Right forelimb (tissue), 1 donor: Measurements from ENCODE around the gene SLC25A14.
"Not testable (repeated sequence)": the region's sequence is repeated elsewhere in the genome, so short reads cannot be mapped to it uniquely, and the experiment has no call there.

ENCODE experiments used
- DNase-seq: peaks from one replicate; pipeline ENCODE4 v3.0.0-alpha.2; 2018

Gene SLC25A14, protein sequence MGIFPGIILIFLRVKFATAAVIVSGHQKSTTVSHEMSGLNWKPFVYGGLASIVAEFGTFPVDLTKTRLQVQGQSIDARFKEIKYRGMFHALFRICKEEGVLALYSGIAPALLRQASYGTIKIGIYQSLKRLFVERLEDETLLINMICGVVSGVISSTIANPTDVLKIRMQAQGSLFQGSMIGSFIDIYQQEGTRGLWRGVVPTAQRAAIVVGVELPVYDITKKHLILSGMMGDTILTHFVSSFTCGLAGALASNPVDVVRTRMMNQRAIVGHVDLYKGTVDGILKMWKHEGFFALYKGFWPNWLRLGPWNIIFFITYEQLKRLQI

DNA sequence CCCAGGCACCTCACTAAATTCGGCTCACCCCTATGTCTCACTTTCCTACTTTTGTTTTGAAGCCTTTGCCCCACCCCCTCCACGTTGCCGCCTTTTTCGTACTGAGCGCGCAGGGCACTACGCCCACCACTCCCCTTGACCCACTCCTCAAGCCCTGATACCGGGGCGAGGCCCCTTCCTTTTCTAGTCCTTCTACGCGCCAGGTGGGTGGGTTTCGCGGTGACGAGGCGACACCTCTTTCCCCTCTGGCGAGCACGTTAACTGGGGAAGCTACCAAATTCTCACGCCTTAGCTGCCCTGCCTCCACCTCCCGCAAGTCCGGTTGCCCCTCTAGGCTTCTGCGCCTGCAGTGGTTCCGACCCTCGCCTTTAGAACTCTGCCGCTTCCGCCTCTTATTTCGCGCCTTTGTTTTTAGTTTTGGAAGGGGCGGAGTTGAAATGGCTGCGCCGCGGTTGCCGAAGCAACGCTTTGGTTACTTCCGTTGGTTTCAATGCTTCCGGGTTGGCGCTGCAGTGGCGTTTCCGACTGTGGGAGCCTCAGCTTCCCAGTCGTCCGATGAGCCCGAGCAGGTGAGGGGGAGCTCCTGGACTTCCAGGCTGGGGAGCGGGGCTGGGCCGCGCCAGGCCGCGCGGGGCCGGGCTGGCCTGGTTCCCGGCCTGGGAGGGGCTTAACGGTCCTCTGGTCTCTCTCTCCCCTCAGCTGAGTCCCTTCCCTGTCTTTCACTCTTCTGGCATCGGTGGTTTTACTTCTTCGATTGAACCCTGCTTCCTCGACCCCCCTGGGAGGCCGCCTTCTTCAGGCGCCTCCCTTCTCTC is at the start of gene SLC25A14:
TSS of gene SLC25A14 (plus strand) at position 512 of the 815 bp plus-strand sequence. CDS start 360 bp downstream, outside the sequence.
- peak; percentile 85 for DNase-seq

DNA sequence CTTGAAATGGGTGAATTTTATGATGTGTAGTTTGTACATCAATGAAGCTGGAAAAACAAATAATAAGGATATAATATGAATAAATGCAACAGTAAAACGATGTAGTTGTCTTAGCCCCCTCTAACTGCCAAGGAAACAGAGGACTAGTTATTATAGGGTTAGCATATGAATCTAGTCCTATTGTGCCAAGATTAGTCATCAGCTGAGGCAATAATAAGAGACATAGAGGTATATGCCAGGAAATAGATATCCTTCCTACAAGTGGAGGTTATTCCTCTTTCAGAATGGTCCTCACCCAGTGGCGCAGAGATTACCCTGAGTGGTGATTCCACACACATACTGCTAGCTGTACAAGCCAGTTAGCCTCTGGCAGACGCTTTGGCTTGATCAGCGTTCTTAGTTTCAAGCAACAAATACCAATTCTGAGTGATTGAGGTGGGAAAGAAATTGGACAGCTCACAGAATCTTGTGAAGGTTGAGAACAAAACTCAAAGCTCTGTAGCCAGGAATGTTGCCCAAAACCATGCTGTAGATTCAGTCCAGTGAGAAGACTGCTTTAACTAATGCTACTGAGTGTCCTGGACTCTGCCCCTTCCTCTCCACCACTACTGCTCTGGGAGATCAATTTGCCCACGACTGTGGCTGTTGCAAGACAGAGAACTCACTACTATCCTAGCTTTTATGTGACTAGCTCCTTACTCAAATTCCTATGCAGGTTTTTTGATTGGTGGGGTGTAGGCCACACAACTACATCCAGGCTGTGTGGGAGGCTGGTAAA is 44.0 kb upstream of the SLC25A14 start:
- no peak for DNase-seq

DNA sequence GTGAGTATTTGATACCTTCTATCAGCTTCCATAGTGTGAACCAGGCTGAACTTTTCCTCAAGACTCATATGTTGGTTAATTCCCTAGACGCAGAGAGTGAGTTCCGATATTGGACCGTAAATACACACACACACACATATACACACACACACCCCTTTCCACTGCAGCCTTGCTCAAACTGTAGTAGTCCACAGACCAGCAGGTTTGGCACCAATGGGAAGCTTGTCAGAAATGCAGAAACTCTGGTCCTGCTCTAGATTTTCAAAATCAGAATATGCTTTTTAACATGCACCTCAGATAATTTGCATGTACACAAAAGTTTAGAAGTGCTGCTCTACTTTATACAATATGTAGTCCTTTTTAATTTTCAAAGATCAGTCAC is 43.4 kb upstream of the SLC25A14 start:
- DNase-seq: no peak

DNA sequence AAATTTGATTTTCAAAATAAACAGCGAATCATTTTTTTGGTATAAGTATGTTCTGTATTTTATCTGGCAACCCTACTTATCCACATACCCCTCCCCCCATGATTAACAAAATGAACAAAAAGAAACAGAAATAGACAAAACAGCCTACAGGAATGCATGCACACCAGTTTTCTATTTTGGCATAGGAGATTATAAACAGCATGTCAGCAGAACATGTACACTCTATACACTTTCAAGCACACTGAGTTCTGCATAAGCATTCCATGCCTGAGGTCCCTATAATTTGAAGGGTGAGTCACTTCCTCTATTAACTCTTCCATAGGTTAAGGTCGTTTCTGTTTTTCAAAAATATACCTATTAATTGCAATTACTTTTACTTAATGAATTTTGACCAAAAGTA is 43.0 kb upstream of the SLC25A14 start:
- no peak for DNase-seq

DNA sequence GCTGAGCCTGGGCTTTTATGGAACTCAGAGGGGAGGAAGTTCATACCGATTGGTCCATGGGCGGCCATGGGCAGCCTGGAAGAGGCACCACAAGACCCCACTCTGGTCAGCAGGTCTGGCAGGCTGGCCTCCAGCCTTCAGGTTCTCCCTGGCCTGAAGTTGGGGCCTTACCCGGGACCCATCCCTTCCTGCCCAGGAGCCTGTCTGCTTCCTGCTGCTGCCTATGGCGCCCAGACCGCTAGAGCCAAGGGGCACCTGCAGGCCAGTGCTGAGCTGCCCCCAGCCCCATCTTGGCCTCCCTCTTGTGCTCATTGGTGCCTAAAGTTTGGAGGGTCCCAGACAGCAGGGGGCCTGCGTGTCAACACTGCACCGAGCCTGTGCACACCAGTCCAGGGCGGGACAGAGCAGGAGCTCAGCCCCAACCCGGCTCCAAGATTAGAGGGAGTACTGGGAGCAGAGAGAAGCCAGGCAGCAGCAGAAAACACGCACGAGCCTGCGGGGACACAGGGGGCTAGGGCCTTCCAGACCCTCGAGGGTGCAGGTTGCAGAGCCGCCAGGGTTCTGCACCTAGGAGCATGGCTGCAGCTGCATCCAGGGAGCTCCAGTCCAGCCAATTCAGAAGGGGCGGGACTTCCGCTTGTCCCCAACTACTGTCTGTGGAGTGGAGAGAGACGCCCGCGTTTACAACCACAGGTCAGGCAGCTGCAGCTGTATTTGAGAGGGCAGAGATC is 40.3 kb upstream of the SLC25A14 start:
- no peak for DNase-seq

DNA sequence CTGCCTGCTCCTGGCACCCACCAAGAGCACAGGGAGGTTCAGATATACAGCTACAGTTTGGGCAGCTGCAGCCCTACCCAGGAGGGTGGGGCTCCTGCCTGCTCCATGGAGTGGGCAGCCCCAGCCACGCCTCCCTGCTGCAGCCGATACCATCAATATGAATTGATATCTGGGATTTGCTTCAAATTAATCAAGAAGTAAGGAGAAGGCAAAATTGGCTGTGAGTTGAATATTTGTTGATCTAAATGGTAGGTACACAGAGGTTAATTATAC is 39.8 kb upstream of the SLC25A14 start:
- no peak for DNase-seq

DNA sequence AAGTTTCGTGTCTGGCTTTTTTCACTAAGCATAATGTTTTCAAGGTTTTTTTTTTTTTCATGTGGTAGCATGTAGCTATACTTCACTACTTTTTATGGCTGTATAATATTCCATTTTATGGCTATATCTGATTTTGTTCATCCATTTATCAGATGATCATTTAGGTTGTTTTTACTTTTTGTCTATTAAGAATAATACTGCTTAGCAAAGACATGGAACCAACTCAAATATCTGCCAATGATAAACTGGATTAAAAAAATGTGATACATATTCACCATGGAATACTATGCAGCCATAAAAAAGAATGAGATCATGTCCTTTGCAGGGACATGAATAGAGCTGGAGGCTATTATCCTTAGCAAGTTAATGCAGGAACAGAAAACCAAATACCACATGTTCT is 38.3 kb upstream of the SLC25A14 start:
- DNase-seq: no peak

DNA sequence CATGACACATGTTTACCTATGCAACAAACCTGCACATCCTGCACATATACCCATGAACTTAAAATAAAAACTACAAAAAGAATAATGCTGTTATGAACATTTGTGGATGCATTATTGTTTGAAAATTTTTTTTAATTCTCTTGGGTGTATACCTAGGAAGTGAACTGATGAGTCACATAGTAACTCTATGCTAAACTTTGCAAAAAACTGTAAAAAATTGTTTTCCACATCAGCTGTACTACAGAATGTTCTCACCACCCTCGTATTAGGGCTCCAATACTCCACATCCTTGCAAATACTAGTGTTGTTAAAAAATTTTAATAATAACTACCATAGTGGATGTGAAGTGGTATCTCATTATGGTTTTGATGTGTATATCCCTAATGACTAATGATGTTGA is 37.7 kb upstream of the SLC25A14 start:
- no peak for DNase-seq

DNA sequence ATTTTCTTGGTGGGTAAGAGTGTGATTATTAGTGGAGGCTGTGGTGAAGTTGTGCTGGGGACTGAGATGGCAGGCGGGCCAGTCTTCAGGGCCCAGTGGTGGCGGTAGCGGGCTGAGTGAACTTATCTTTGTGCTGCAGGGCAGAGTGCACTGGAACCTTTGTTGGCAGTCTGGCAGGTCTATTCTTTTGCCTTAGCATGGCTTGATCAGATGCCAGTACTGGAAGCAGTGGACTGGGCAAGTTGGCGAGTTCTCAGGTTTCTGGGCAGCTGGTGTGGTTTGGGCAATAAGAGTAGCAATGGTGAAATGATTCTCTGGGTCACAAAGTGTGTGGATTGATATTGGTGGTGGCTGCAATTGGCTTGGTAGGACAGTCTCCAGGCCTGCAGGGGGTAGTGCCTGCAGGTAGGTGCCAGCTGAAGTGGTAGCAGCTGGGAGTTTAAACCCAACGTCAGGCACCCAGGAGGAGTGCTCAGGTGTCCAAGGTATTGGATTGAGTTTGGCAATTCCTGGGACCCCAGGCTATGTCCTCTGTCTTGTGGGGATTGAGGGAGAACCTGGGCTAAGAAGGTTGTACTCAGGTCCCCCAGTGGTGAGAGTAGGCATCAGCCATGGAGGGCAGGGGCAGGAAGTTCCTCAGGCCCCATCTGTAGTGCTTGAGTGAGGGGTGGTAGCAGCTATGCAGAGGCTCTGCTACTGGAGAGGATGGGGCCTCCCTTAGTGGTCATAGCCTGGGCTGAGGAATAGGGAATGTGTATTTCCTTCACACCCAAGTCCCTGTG is 34.9 kb upstream of the SLC25A14 start:
- DNase-seq: no peak

DNA sequence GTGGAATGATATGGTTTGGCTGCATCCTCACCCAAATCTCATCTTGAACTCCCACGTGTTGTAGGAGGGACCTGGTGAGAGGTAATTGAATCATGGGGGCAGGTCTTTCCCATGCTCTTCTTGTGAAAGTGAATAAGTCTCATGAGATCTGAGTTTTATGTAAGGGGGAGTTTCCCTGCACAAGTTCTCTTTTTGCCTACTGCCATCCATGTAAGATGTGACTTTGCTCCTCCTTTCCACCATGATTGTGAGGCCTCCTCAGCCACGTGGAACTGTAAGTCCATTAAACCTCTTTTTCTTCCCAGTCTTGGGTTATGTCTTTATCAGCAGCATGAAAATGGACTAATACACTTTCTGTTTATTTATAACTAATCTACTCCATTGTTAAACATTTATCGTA is 19.8 kb upstream of the SLC25A14 start:
- not testable (repeated sequence) for DNase-seq

DNA sequence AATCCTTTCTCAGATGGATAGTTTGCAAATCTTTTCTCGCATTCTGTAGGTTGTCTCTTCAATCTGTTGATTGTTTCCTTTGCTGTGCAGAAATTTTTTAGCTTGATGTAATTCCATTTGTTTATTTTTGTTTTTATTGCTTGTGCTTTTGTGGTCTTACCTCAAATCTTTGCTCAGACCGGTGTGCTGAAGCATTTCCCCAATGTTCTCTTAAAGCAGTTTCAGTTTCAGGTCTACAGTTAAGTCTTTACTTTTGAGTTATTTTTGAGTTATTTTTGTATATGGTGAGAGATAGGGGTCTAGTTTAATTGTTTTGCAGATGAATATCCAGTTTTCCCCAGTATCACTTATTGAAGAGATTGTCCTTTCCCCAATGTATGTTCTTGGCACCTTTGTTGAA is 18.2 kb upstream of the SLC25A14 start:
- no peak for DNase-seq

DNA sequence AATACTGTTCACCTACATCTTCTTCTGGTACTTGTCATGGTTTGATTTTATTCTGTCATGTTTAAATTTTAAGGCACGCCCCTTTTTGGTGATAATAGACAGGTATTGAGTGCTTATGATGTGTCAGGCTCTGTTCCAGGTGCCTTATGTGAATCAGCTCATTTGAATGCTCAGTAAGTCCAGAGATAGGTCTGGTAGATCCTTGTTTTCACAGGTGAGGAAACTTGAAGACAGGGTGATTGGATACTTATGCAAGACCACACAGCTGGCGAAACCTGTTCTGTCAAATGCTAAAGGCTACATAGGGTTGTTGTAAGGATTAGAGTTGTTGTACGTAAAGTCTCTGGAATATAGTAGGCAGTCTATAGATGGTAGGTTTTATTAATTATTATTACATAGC is 9.6 kb upstream of the SLC25A14 start:
- no peak for DNase-seq

DNA sequence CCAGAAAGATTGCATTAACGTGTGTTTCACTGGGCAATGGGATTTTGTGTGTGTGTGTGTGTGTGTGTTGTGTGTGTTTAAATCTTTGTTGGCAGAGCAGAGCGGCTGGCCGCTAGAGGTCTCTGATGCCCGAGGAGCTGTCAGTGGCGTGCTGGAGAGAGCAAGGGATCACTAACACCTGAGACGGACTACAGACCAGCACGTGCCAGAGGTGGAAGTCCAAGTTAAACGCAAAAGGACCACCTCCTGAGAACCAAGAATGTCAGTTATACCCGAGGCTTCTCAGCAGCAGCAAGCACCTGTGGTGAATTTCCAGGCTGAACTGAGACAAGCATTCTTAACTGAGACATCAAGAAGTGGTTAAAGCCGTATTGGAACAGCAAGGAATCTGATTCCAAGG is 9.0 kb upstream of the SLC25A14 start:
- DNase-seq: peak; percentile 53

DNA sequence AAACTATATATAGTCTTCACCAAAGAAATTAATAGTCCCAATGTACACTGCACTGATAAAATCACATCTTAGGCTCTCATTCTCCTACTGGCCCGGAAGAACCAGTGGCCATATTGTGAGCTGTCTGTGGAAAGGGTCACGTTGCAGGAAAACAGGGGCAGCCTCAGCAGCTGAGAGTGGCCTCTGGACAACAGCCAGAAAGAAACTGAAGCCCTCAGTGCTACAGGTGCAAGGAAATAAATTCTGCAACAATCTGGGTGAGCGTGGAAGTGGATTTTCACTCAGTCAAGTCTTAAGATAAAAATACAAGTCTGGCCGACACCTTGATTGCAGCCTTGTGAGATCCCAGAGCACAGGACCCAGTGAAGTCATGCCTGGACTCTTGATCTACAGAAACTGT is 3.2 kb upstream of the SLC25A14 start:
- DNase-seq: no peak

DNA sequence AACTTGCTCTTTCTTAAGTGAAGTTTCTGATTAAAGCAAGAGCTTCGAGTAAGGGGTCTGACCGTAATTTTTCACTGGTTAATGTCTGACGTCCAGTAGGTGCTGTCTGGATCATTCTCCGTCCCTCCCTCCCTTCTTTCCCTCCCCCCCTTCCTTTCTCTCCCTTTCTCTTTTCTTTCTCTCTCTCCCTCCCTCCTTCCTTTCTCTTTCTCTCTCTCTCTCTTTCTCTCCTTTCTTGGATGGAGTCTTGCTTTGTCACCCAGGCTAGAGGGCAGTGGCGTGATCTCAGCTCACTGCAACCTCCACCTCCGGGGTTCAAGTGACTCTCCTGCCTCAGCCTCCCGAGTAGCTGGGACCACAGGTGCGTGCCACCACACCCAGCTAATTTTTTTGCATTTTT is 850 bp upstream of the SLC25A14 start:
- not testable (repeated sequence) for DNase-seq

DNA sequence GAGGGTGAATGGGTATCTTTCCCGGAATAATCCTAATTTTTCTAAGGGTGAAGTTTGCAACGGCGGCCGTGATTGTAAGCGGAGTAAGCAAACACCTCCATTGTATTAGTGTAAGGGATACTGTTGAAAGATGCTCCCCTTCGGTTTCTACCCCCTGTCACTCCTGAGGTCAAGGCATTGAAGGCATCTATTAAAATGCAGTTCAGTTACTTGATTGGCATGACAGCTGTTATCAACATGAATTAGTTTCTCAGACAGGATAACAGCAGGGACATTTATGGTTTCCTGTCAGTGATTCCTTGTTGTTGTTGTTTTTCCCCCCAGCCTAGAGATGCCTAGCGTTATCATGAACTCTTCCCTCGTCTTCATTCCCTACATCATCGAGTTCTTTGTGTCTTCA is 552 bp downstream of the SLC25A14 start:
- no peak for DNase-seq

DNA sequence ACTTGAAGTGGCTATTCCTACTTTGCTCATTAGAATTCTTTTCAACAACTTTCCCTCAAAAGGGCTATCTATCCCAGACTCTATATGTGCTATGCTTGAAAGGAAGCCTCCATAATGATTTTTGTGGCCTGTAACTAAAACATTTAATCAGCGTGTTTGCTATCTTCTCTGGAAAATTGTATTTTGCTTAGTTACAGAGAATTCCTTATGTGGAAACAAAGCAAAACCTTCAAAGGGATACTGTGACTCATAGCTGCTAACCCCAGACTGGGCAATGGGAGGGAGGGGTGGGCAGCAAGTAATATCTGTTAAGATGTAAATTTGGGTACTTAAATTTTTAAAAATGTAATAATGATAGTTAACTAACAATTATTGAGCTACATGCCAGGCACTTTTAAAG is 3.7 kb downstream of the SLC25A14 start:
- DNase-seq: no peak

DNA sequence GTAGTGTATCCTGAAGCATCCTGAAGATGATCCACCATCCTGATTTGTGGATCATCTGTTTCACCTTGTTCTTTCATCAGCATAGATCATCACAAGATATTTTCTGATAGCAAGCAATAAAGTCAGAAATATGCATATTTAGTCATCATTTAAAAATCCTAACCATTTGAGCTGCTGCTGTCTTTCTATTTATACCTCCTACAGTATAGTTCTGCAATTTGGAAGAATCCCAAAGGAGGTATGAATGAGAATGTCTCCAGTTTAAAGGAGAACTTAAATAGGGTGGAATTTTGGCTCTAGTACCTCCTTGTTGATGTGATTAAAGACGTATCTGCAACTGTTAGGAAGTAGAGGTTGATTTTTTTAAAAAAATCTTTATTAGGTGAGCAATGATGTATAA is 7.6 kb downstream of the SLC25A14 start:
- DNase-seq: no peak

DNA sequence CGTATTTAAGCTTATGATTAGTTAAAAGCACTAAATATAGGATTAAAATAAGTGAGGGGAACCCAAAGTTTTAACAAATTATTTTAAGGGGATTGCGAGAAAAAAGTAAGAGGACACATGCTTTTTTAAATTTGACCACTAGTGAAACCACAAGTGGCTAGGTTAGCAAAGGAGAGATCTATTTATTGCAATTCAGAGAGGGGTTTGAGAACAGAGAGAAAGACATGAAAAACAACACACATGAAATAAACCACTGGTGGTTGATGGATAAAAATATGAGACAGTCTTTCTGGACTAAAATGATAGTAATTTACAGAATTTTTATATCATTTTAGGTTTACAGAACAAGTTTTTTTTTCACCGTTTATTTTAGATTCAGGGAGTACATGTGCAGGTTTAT is 11.8 kb downstream of the SLC25A14 start:
- no peak for DNase-seq

DNA sequence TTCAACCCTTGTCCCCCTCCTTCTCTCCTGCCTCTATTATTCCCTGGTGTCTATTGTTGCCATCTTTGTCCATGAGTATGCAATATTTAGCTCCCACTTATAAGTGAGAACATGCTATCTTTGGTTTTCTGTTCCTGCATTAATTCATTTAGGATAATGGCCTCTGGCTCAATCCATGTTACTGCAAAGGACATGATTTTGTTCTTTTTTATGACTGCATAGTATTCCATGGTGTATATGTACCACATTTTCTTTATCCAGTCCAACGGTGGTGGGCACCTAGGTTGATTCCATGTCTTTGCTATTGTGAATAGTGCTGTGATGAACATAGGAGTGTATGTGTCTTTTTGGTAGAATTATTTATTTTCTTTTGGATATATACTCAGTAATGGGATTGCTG is 12.3 kb downstream of the SLC25A14 start:
- not testable (repeated sequence) for DNase-seq

DNA sequence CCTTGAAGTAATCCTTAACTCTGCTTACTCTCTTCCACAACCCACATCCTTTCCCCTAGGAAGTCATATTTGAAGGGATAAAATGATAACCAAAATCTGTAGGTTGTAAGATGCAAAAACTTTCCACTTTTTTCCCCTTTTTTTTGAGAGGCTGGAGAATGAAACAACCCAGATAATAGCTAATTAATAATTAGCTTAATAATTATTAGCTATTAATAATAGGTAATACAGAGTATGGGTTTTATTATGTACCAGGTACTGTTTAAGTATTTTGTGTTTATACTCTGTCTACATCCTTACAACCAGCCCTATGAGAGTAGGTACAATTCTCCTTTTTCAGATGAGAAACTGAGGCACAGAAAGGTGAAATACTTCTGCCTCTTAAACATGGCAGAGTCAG is 36.4 kb downstream of the SLC25A14 start:
- no peak for DNase-seq

DNA sequence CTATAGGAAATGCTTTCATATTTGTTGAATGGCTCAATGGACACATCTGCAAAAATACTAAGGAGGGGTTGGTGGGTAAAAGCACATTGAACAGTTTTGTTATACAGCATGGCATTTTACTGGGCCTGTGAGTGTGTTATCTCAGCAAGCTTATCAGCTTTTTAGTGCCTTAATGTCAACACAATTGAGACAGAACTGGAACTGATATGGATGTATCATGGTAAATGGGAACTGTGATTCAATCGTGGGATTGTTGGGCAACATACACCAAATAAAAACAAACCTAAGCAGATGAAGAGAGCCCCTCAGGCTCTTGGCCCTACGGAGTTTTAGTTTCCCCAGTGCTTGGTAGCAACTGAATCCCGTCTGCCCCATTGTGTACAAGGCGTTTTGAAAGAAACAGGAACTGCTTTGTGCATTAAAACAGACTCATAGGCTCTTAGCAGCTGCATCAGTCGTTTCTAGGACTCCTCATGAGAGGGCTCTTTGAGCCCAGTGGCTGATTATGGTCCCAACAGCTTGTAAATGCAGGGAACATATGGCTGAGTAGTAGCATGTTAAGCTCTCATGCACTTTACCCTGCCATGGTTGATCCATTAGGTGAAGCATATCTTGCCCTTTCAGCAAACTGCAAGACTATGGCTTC is 38.4 kb downstream of the SLC25A14 start:
- no peak for DNase-seq
